HS-5 (cell line): Measurements from ENCODE around the gene LZIC.
"Not testable (repeated sequence)": the region's sequence is repeated elsewhere in the genome, so short reads cannot be mapped to it uniquely, and the experiment has no call there.

Experiments used
- DNase-seq: peaks from one replicate; pipeline ENCODE4 v3.0.0-alpha.2; 2012; ENCODE audit warnings: low read depth

The LZIC gene

GRCh38 chr1:9942939-9943788 is at the start of gene LZIC, which contains the start of gene NMNAT1:
LZIC (minus strand) TSS chr1:9943391; CDS start chr1:9936619, 6,772 bp downstream.
NMNAT1 (plus strand) TSS chr1:9943475; CDS start chr1:9972074, 28,599 bp downstream.
- DNase-seq: peak; percentile 77

- DNase-seq: no peak
Measured at GRCh38 chr1:9992910-9993309, 49.7 kb upstream of the LZIC start.

GRCh38 chr1:9990944-9991343 is 47.8 kb upstream of the LZIC start:
- DNase-seq: no peak

- no peak for DNase-seq
Measured at GRCh38 chr1:9989773-9990172, 46.6 kb upstream of the LZIC start.

- no peak for DNase-seq
Measured at GRCh38 chr1:9985001-9985400, 41.8 kb upstream of the LZIC start.

DNA sequence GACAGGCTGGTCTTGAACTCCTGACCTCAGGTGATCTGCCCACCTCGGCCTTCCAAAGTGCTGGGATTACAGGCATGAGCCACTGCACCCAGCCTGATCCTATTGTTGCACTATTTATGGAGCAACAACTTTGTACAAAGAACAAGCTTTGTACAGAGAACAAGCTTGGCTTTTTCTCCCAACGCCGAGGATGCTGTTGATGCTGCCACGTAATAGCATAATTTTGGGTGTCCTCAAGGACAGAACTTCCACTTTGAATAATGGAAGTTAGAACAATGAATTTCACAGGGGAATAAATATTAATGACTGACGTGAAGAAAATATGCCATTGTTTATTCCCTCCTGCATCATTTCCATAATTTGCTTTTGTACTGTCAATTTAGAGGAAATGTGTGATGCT is 41.1 kb upstream of the LZIC start:
- no peak for DNase-seq

DNA sequence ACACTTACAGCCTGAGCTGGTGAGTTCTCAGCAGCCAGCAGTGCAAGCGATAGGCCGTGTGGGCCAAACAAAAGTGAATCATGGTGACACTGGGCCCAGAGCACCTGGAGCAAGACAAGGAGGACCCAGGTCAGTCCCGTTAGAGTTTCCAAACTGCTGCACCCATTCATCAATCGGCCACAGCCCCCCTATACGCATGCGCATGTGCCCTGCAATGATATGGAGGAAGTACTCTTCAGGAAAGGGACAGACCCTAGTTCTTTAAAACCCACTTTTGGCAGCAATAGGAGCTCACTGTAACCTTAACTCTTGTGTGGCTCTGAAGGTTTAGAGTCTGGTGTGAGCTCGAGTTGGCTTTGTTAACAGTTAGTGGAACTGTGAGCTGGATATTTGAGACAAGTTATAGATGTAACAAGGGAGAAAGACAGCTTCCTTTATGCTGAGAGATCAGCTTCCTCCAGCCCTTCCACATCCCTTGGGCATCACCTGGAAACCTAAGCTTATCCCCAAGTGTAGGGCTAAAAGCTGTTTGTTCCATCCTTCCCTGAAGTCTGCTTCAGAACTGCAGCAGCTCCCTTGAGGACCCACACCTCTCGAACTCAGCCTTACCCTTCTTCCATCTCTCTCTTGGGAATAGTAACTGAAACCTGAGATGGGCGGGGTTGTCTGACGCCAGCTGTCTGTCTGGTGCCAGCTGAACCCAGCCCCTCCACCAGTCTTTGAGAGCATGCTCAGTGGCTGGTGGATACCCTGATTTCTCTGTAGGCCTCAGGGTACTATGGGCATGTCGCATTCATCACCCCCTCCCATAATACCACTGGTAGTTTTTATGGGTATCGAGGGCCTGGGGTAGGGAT is 17.7 kb upstream of the LZIC start:
- no peak for DNase-seq

- no peak for DNase-seq
Measured at GRCh38 chr1:9960011-9960410, 16.8 kb upstream of the LZIC start.

DNA sequence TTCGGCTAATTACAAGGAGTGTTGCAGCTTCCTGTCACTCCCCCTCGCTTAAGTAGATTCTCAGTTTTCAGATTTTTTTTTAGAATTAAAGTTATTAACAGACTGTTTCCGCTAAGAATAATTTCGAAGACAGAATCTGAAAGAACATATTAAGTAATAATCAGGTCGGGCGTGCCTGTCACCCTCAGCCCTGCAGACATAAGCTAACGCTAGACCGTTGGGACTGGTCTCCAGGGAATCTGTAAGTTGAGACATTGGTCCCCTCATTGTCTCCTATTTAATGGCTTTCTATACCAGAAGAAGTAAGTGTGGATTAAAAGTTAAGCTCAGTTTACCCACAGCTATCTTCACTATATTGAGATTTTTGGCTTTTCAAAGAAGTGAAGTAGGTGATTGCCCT is 14.5 kb upstream of the LZIC start:
- DNase-seq: no peak

DNA sequence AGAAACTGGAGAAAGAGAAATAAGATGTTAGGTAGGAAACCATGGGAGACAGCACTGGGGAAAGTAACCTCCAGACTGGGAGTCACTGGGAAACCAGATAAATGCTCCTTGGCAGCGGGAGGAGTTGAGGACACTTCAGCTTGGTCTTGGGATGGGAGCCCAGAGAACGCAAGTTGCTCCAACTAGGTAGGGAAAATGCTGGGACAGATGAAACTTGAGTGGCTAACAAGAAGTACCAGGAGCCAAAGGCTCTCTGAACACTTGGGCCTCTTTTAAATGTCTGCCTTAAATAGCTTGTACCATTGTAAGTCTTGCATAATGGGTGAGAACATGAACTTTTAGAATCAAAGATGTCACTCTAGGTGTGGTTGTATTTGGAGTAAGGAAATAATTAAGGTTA is 3.1 kb upstream of the LZIC start:
- no peak for DNase-seq

- DNase-seq: no peak
Measured at GRCh38 chr1:9942399-9942938, 722 bp downstream of the LZIC start.

- DNase-seq: no peak
Measured at GRCh38 chr1:9929431-9930385, 13.5 kb downstream of the LZIC start.

- no peak for DNase-seq
Measured at GRCh38 chr1:9927259-9927658, 15.9 kb downstream of the LZIC start.

- DNase-seq: no peak
Measured at GRCh38 chr1:9922342-9922741, 20.8 kb downstream of the LZIC start.

DNA sequence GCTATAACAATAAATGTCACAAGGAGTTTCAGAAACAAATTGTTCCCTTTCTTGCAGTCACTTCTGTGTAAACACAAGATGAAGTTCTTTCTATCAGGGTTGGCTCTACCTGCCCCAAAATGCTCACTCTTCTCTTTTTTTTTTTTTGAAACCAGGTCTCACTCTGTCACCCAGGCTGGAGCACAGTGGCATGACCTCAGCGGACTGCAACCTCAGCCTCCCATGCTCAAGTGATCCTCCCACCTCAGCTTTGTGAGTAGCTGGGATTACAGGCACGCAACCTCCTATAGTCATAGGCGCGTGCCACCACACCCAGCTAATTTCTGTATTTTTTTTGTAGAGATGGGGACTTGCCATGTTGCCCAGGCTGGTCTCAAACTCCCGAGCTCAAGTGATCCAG is 22.6 kb downstream of the LZIC start:
- DNase-seq: no peak

DNA sequence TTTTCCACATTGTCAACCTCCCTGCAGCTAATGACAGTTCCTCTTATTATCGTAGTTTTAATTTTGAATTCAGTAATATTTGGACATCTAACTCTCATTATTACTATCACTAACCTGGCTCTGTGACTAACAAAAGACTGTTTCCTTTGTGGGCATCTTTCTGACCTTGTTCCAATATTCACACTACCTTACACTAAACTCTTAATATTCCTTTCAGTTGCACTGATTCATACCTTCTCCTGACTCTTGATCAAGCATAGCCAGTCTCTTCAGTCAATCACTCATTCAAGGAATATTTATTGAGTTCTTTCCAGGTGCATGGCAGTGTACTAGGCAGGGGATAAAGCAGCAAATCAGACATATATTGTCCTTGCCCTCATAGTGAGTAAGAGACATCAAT is 25.3 kb downstream of the LZIC start:
- no peak for DNase-seq

DNA sequence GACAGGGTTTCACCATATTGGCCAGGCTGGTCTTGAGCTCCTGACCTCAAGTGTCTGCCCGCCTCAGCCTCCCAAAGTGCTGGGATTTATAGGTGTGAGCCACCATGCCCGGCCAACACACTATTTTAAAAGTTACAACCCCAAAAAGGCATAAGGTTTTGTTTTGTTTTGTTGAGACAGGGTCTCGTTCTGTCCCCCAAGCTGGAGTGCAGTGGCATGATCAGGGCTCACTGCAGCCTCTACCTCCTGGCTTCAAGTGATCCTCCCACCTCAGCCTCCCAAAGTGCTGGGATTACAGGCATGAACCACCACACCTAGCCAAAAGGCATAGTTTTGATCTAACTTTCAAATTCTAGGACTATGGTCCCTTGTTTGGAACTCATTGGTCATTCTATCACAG is 25.7 kb downstream of the LZIC start:
- not testable (repeated sequence) for DNase-seq

DNA sequence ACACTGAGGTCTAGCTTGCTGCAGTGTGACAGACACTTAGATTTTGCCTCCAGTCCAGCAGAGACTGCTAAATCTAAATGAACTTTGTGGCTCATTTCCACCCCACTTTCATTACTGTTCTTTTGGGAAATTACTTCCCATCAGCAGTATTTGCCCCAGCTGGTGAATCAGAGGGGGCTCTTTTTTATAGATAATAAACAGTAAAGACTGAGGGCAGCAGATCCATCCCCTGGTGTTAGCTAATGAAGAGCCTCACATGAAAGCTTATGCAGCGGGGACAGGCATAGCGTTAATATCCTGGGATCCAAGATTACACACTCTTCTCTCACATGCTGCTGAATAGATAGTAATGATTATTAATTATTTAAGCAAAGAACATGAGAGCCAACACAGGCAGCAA is 26.7 kb downstream of the LZIC start:
- DNase-seq: no peak

- DNase-seq: no peak
Measured at GRCh38 chr1:9914610-9914937, 28.6 kb downstream of the LZIC start.

- no peak for DNase-seq
Measured at GRCh38 chr1:9912264-9912936, 30.8 kb downstream of the LZIC start.
